Amniotic epithelial cell (primary cell): Measurements from ENCODE around the gene TRIM9.
A peak's percentile ranks its signal among the peaks of the same experiment; 100 is the strongest.

Experiments
- DNase-seq: peaks from one replicate; pipeline ENCODE4 v3.0.0-alpha.2; 2010; ENCODE audit warnings: low read depth

The TRIM9 gene

DNA sequence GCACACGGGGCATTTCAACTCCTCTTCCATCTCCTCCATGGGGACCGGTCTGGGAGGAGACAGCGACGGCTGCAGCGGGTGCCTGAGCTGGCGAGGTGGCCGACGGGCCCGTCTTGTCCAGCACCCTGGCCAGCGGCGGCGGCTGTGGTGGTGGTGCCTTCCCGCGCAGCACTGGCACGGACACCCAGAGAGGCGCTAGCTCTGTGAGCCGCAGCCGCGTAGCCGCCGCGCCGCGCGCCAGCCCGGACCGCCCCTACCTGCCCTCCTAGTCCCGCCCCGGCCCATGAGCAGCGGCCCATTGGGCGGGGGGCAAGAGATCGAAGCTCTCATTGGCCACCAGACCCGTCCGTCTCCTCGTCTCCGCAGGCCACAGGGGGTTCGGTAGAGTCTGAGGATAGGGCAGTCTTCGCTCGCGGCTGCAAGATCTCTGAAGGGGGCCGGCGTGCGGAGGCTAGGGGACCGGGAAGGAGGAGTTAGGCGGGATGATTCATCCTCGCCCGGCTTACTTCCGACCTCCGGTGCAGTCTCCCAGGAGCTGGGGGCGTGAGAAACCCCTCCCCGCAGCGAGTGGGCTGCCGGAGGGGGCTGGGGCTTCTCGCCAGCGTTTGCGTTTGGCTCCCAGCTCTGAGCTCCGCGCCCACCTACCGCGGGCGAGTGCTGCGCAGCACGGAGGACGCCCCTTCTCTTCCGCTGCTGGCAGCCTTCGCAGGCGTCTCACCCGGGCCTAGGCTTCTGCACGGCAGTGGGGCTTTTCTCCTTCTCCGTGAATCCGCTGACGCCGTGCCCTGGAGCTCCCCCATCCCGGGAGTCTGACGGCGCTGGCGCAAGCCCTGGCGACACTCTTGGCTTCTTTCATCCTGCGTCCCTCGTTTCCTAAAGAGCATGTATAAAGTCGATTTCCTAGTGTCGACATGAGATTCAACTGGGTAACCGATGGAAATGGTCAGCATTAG lies at the start of gene TRIM9:
TRIM9 (minus strand) TSS at position 205 of the 953 bp plus-strand sequence; CDS start at position 39, 166 bp downstream.
- DNase-seq: peak; percentile 95

DNA sequence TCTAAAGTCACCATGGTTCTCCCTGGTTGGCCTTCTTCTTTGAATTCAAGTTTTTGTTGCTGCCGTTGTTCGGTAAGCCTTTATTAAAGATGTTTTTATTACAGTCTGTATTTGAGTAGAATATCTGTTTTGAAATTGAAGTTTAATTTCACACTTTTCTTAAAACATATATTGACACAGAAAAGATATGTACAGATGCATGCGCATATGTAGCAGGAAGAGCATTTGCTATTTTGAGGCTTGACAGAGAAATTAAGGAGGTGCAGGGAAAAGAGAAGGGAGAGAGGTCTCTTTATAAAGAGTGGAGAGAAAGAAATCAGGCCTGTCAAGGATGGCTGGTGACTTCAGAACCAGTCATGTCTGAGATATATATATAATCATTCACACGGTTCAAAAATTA lies 46.0 kb upstream of the TRIM9 start:
- DNase-seq: no peak

DNA sequence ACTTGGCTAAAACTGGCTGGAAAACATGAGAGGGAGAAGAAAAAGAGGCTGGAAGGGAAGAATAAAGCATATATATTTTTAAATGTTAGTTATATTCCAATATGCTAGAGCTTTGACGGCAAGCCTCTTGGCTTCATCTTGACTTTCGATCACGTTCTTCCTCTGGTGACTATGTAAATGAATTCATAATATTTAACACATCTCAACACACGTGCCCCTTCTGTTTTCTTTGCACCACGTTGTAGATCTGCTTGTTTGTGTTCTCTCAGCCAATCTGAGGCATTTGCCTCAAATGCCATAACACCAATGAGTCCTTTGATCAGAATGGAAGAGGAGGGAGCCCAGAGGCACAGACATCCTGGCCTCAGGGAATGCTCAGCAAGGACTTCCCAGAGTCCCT lies 45.4 kb upstream of the TRIM9 start:
- no peak for DNase-seq

DNA sequence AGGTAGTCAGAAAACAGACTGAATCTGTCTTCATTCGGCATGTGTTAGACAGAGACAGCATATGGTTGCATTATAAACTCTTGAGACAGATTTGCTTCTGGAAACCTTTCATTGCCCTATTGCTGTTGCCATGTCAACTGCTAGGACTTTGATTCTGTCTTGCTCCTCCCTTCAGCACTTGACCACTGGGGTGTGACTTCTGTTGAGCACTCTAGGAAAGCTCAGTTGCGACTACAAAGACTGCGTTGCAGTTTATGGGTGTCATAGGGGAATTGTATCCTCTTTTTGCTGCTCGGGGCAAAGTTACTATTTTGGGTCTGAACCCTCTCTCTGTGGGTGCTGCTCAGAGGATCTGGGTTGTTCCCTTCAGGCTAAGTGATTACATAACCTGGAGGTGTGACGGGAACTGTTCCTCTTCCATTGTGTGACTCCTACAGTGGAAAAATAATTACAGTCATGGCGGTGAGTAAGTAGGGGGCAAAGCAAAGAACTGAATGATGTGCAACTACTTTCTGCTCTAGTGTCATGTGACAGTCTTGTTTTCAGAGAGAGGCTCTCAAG lies 44.3 kb upstream of the TRIM9 start:
- DNase-seq: peak; percentile 38

DNA sequence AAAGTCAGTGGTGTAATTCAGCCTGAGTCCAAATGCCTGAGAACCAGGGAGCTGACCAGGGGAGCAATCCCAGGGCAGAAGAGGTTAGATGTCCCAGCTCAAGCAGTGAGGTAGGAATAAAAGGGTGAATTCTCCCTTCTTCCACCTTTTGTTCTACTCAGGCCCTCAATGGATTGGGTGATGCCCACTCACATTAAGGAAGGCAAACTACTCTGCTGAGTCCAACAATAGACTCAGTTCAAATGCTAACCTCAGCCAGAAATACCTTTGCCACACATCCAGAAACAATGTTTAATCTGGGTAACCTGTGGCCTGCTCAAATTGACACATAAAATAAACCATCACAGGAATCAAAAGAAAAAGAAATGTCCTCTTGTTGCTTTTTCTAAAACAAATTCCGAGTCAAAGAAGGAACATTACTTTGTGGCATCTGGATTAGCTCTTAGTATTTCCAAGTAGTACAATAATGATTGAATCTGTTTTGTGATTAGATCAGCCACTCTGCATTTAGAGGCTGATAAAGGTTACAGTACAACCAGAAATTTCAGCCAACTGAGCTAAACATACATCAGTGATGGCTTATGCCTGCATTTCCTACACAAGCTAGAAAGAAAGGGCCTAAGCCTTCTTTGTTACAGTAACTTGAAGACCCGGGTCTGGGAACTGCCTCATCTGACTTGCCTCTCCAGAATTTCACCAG lies 43.6 kb upstream of the TRIM9 start:
- no peak for DNase-seq

DNA sequence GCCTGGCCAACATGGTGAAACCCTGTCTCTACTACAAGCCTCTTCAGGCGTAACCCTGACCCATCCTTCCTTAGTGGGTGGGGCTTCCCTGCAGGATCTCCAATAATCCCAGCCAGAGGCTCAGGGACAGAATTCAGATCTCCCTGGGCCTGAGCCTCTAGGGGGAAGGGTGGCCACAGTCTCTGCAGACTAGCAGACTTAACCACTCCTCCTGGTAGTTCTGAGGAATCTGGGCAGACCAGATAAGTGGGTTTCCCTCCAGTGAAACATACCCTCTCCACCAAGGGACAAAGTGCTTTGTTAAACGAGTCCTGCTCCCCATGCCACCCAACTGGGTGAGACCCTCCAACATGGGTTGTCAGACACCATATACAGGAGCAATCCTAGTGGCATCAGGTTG lies 36.6 kb upstream of the TRIM9 start:
- no peak for DNase-seq

DNA sequence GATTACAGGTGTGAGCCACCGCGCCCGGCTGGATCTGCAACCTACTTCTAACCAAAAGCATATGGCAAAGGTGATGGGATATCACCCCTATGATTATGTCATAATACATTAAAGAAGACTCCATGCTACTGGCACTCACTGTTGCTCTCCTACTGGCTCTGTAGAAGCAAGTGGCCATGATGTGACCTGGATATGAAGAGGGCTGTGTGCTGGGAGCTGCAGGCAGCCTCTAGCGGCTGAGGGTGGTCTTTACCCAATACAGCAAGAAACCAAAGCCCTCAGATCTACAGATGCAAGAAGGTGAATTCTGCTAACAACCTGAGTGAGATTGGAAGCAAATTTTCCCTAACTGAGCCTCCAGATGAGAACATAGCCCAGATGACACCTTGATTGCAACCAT lies 34.2 kb upstream of the TRIM9 start:
- DNase-seq: no peak

DNA sequence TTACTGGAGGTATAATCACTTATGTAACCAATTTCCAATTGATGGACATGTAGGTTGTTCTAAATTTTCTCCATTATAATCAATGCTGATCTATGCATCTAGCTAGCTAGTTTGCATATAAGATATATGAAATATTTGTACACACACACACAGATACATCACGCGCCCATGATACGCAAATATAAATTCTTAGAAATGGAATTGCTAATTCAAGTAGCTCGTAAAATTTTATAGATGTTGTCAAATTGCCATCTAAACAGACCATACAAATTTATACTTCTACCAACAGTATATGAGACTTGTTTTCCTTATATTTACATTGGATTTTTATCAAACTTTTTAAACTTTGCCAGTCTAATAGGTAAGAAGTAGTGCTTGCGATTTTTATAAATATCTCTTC lies 29.1 kb upstream of the TRIM9 start:
- no peak for DNase-seq

DNA sequence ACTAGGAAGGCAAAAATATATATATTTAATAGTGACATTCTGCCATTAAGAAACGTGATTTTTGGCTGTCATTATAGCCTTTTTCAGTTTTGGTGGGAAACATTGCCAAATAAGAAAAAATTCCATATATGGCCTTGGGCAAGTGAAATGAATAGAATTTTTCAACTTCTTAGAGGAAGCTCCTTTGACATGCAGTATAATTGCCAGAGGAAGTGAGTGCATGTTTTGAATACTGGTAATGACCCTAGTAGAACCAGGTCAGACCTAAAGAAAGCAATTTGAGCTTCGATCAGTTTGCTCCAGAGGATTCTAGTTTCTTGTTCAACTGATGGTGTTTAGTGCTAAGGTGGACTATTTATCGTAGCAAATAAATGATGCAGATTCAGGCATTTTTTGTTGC lies 26.2 kb upstream of the TRIM9 start:
- DNase-seq: no peak

DNA sequence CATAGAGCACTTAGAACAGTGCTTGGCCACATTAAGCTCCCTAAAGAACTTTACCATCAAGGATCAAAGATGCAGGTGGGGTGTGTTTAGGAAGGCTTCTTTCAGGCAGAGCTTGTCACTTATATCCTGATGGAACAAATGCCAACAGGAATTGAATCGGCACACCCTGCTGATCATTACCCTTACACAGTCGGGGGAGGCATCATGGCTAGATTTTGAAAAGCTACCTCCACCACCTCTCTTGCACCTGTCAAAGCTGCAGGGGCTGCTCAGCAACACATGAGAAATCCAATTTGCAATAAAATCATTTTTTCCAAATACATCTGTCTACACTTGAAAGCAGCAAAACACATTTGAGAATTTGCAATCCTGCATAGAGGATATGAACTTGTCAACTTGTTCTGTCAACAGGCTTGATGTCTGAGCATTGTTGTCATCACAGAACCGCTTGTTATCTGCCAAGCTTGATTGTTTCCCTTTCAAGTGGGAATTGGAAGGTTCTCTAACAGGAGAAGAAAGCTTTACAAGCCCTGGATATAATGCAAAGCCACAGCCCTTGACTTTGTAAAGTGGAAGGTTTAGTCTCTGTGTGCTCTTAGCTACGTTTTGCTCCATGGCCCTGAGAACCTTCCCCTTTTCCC lies 24.6 kb upstream of the TRIM9 start:
- no peak for DNase-seq

DNA sequence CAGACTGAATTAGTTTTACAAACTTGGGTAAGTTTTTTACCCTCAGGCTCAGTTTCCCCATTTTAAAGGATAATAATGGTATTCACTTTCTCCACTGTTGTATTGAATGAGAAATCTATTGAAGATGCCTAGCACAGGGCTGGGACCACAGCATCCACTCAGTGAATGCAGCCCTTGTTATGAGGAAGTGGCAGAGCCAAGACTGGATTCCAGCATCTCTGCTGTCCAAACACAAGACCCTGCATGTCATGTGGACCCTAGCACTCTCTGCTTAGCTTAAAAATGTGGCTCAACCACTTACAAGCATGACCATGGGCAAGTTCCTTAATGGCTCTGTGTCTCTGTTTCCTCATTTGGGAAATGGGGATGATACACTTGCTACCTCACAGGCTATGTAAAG lies 24.1 kb upstream of the TRIM9 start:
- DNase-seq: no peak

DNA sequence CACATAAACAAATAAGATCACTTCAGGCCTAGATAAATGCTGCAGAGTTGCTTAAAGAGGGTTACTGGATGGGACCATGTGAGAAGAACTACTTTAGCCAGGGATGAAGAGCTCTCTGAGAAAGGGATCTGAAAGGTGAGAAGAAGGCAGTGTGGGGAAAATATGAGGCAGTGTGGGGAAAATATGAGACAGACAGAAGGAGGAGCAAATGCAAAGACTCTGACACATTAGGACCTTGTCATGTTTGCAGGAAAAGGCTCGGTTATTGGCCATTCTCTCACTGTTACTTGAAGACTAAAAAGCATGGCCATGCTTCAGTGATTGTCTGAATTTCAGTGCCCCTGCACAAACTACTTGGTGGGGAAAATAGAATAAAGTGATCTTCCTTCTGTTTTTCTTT lies 22.7 kb upstream of the TRIM9 start:
- no peak for DNase-seq

DNA sequence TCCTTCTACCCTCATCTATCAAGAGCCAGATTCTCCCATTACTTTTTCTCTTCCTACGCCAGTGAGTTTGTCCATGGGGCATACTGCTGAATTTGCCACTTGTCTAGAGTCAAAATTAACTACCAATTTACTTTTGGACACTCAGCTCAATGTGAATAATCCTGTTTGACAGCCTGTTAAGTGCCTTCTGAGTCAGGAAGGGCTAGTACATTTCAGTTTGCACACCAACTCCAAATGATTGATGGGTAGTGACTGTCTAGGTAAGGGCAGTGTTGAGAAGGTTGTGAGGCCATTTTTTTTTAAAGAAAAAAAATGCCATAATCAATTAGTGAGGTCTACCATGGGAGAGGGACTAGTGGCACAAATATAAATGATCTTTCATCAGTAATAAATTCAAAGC lies 21.8 kb upstream of the TRIM9 start:
- DNase-seq: no peak

DNA sequence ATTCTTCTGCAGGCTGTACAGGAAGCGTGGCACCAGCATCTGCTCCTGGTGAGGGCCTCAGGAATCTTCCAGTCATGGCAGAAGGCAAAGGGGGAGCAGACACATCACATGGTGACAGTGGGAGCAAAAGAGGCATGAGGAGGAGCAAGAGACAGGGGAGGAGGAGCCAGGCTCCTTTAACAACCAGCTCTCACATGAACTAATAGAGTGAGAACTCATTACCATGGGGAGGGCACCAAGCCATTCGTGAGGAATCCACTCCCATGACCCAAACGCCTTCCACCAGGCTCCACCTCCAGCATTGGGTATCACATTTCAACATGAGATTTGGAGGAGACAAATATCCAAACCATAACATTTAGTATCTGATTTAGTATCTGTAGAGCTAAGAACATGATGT lies 14.7 kb upstream of the TRIM9 start:
- DNase-seq: no peak

DNA sequence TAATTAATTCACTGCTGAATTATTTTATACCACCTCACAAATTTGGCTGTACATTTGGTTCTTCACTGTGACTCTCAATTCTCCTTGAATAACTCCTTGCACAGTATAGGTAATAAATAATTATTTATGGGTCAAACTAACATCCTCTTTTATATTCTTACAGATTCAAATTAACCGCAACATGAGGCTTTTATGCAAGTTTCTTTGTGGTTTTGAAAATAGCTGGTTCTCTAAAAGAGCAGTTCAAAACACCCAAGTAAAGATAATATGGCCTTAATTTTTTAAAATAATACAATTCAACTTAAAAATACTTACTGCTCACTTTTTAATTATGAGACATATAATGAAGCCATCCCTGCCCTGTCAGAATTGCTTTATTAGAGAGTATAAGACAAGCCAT lies 12.9 kb upstream of the TRIM9 start:
- no peak for DNase-seq

DNA sequence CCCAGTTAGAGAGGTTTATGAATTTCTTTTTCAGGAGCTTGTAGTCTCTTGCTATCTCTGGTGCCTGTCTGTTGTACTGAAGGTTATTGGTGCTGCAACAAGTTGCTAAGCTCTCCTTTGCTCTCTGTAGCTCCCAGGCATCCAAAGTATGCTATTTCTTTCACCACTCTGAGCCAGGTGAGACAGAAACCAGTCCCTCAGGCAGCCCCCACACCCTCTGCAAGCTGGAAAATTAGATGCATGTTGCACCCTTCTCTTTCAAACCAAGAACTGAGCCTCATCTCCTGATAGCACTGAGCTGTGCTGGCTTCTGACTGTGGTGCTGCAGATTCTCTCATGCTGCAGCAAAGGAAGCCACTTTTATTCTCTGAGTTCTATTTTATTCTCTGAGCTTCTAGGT lies 9.6 kb upstream of the TRIM9 start:
- DNase-seq: no peak

DNA sequence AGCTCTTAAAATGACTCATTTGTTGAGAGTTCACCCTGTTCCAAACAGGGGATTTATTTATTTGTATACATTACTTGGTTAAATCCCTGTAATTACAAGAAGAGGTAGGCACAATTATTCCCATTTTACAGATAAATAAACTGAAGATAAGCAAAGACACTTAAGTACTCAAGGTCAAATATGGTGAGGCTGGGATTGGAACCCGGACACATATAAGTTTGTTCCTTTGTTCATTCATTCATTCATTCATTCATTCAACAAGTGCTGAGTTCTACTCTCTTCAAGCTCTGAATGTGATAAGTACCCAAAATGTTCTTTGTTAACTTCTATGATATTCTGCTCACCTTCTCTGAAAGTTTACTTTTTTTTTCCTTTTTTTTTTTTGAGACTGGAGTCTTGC lies 2.4 kb upstream of the TRIM9 start:
- no peak for DNase-seq

DNA sequence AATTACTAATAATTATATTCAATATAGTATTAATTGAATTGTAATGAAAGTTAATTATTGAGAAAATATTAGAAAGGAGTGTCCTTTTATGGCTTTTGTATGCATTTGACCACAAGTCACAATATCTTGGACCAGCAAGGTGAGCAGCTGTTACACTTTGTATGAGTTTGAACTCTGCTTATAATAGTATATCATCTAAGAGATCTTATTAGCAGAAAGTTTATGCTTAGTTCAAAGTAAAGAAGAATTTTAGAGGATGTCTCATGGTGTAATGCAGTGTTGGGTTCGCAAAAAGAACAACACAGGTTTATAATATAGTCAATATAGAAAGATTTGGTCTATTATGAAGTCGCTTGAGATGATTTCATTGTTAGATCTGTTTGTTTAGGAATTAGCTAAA lies 2.0 kb upstream of the TRIM9 start:
- no peak for DNase-seq

DNA sequence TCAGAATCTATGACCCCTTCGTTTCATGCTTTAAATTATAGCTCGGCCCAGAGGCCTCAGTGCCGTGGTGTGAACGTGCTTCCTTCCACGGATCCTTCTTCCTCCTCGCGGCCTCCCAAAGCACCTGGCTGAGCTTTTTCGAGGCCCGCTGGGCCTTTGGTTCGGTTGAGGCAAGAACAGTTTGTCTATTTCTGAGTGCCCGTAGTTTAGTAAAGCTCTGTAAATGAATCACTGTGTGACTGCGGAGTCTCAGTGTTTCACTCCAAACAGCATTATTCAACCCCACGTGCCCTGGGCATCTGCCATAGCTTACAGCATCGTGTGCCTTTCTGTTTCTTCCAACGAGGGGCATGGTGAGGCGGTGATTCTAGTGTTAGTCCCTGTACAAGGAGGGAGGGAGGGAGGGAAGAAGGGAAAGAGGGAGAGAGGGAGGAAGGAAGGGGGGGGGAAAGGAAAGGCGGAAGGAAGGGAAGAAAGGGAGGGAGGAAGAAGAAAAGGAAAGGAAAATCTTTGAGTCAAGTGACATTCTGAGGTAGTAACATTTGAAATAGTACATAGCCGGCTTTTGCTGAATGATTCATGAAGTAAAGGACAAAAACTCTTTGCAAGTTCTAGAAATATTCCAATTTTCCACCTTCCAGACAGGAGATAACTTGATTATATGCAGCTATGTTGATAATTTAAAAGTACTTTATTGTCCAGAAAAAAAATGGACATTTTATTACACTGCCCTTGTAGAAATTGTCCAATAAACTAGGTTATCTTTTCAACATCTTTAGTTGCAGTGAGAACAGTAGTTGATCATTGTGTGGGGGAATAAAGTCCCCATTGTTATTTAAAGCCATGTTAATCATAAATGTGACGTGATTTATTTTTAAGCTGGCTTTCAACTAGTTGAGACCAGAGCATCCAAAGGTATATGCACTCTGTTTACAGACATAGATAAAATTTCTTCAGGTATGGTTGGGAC lies 1.2 kb upstream of the TRIM9 start:
- peak; percentile 67 for DNase-seq

DNA sequence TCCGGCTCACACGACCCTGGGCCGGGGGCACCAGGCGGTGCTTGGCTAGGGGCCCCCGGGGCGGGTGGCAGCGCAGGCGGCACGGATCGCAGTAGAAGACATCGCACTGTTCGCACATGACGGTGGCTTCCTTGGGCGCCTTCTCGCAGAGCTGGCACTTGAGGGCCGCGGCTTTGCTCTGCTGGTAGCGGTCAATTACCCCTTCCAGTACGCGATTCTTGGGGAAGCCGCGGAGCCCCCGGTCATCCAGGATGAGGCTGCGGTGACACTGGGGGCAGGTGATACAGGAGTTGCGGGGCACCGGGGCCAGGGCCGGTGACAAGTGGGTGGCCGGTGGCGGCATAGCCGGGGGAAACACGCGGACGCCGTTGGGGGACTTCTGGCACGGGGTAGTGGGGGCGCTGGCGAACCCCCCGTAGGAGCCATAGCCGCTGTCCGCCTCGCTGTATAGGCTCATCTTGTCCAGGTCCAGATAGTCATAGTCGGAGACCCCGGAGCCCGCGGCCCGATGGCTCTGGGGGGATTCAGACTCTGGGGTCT lies 553 bp downstream of the TRIM9 start:
- DNase-seq: no peak
